Measurements from ENCODE around the gene TBCB. TPM values are rescaled to one million over a fixed set of nuclear protein-coding genes. Genes with fewer than 3 reads are reported as not detected.

Gene TBCB
- total RNA-seq, 4 donors from 2014 or later, result 89.8 to 132 (median 111) TPM

GRCh38 chr19:36082916-36083315 is 32.4 kb upstream of the TBCB start:
- no peak for TF ChIP-seq CTCF (IDR thresholded peaks at IDR 0.05; ENCODE audit: low read depth)

GRCh38 chr19:36084231-36085009 is 30.8 kb upstream of the TBCB start:
- no peak for TF ChIP-seq CTCF (IDR thresholded peaks at IDR 0.05; ENCODE audit: low read depth)

- no peak for TF ChIP-seq CTCF (IDR thresholded peaks at IDR 0.05; ENCODE audit: low read depth)
Measured at GRCh38 chr19:36086326-36086725, 28.9 kb upstream of the TBCB start.

GRCh38 chr19:36089847-36090246 is 25.4 kb upstream of the TBCB start:
- TF ChIP-seq CTCF (IDR thresholded peaks at IDR 0.05; ENCODE audit: low read depth), result no peak

- TF ChIP-seq CTCF (IDR thresholded peaks at IDR 0.05; ENCODE audit: low read depth), result no peak
Measured at GRCh38 chr19:36090910-36091695, 24.2 kb upstream of the TBCB start.

- TF ChIP-seq CTCF (IDR thresholded peaks at IDR 0.05; ENCODE audit: low read depth), result no peak
Measured at GRCh38 chr19:36092566-36092965, 22.7 kb upstream of the TBCB start.

- TF ChIP-seq CTCF (IDR thresholded peaks at IDR 0.05; ENCODE audit: low read depth), result no peak
Measured at GRCh38 chr19:36093146-36093662, 22.1 kb upstream of the TBCB start.

All from subcutaneous adipose tissue (tissue), 4 donors.